ENCODE data around the gene GABRR1. TPM values are rescaled to one million over a fixed set of nuclear protein-coding genes. Genes with fewer than 3 reads are reported as not detected.

GABRR1 gene
- total RNA-seq, 2 experiments from 2014 or later: not detected

GRCh38 chr6:89260832-89261231 lies 43.7 kb upstream of the GABRR1 start:
- TF ChIP-seq EZH2phosphoT487 (IDR thresholded peaks at IDR 0.05; ENCODE audit: borderline replicate concordance, low read depth, low read length) (no peak), CTCF (conservative IDR thresholded peaks at IDR 0.05; ENCODE audit: low read length) (no peak)
- no peaks in the 10 kb centered on the region for H4K20me1 ChIP-seq (ENCODE audit: insufficient read depth, low read length)
- BruUV-seq (replicated peaks): no TSS peak
- no peaks in the 10 kb centered on the region for H3K9me2 ChIP-seq (ENCODE audit: insufficient read depth, low read length)
- POLR2A ChIA-PET: interaction anchor here (0.7 to 2.0 kb wide), 5 partner anchors 10 to 1504 kb away, joined by 3 to 8 read pairs (median 3); no protein-coding TSS in a partner anchor
- peak; percentile 43 for DNase-seq (ENCODE audit: low spot score)
- no peaks in the 10 kb centered on the region for H3K9me3 ChIP-seq (ENCODE audit: low read length)
- CTCF ChIA-PET (ENCODE audit: unreplicated experiment): no interaction called here
- H3K4me2 ChIP-seq (ENCODE audit: low read length): peak overlapping the region; percentile 36
- no peak overlapping the region for H3K4me3 ChIP-seq (ENCODE audit: low read depth, low read length, poor library complexity, severe bottlenecking)
- H3K27ac ChIP-seq (ENCODE audit: low read depth, low read length, poor library complexity, severe bottlenecking): no peak overlapping the region
- H3K4me1 ChIP-seq (ENCODE audit: insufficient read depth, low read length, poor library complexity, severe bottlenecking): peaks cover 29% of the 10 kb centered on the region
- H3K36me3 ChIP-seq (ENCODE audit: insufficient read depth, low read length): no peaks in the 10 kb centered on the region
- intact Hi-C loops (cut with micrococcal nuclease; ENCODE audit: unreplicated experiment): no loop called here
- H2AFZ ChIP-seq (ENCODE audit: low read length): peak overlapping the region; percentile 59; the same call in 1 of the 2 replicates
- H3K79me2 ChIP-seq (ENCODE audit: insufficient read depth, low read depth, low read length): no peaks in the 10 kb centered on the region

DNA sequence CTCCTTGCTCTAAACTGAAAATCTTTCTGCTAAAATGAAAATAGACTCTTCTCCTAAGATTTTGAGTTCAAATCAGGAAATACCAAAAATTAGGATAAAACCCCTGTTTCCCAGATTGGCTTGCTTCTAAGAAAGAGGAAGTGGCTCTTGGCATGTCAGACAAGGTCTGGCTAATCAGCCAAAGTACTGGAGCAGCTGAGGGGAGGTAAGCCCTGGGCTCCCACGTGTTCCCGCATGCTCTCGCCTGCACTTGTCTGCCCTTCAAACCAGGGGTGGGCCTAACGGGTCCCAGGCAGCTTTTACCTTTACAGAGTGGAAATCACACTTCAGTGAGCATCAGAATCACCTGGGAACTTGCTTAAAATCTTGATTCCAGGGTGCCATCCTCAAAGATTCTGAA lies 43.2 kb upstream of the GABRR1 start:
- Histone ChIP-seq H3K9me2 (ENCODE audit: insufficient read depth, low read length) (no peaks in the 10 kb centered on the region), H4K20me1 (ENCODE audit: insufficient read depth, low read length) (no peaks in the 10 kb centered on the region), H3K9me3 (ENCODE audit: low read length) (no peaks in the 10 kb centered on the region), H3K4me1 (ENCODE audit: insufficient read depth, low read length, poor library complexity, severe bottlenecking) (peaks cover 29% of the 10 kb centered on the region), H2AFZ (ENCODE audit: low read length) (peak overlapping the region; percentile 59; the same call in 1 of the 2 replicates), H3K27ac (ENCODE audit: low read depth, low read length, poor library complexity, severe bottlenecking) (no peak overlapping the region), H3K36me3 (ENCODE audit: insufficient read depth, low read length) (no peaks in the 10 kb centered on the region), H3K4me3 (ENCODE audit: low read depth, low read length, poor library complexity, severe bottlenecking) (no peak overlapping the region), H3K4me2 (ENCODE audit: low read length) (peak overlapping the region; percentile 36; the same call in 1 of the 2 replicates), H3K79me2 (ENCODE audit: insufficient read depth, low read depth, low read length) (no peaks in the 10 kb centered on the region)
- CTCF ChIA-PET (ENCODE audit: unreplicated experiment): no interaction called here
- POLR2A ChIA-PET: interaction anchor here (0.7 to 2.0 kb wide), 7 partner anchors 11 to 1503 kb away, joined by 3 to 8 read pairs (median 4); no protein-coding TSS in a partner anchor
- TF ChIP-seq EZH2phosphoT487 (IDR thresholded peaks at IDR 0.05; ENCODE audit: borderline replicate concordance, low read depth, low read length): no peak
- TF ChIP-seq CTCF (conservative IDR thresholded peaks at IDR 0.05; ENCODE audit: low read length): no peak
- BruUV-seq (replicated peaks): no TSS peak
- DNase-seq (ENCODE audit: low spot score): peak; percentile 50
- intact Hi-C loops (cut with micrococcal nuclease; ENCODE audit: unreplicated experiment): no loop called here

GRCh38 chr6:89258912-89259311 lies 41.8 kb upstream of the GABRR1 start:
- Histone ChIP-seq H3K79me2 (ENCODE audit: insufficient read depth, low read depth, low read length) (no peaks in the 10 kb centered on the region), H3K4me3 (ENCODE audit: low read depth, low read length, poor library complexity, severe bottlenecking) (no peak overlapping the region), H3K4me2 (ENCODE audit: low read length) (peak overlapping the region; percentile 48), H3K9me2 (ENCODE audit: insufficient read depth, low read length) (no peaks in the 10 kb centered on the region), H3K27ac (ENCODE audit: low read depth, low read length, poor library complexity, severe bottlenecking) (no peak overlapping the region), H3K4me1 (ENCODE audit: insufficient read depth, low read length, poor library complexity, severe bottlenecking) (peaks cover 29% of the 10 kb centered on the region), H4K20me1 (ENCODE audit: insufficient read depth, low read length) (no peaks in the 10 kb centered on the region), H3K9me3 (ENCODE audit: low read length) (no peaks in the 10 kb centered on the region), H2AFZ (ENCODE audit: low read length) (no peak overlapping the region), H3K36me3 (ENCODE audit: insufficient read depth, low read length) (no peaks in the 10 kb centered on the region)
- ChIA-PET CTCF (ENCODE audit: unreplicated experiment) (interaction anchor here (1.0 kb wide), 1 partner anchor 9 kb away, joined by 3 read pairs; no protein-coding TSS in a partner anchor), POLR2A (interaction anchor here (0.6 to 1.3 kb wide), 3 partner anchors 10 to 56 kb away, joined by 3 to 7 read pairs (median 3); partner anchors contain the start of gene GABRR2)
- intact Hi-C loops (cut with micrococcal nuclease; ENCODE audit: unreplicated experiment): no loop called here
- BruUV-seq (replicated peaks): no TSS peak
- TF ChIP-seq CTCF (conservative IDR thresholded peaks at IDR 0.05; ENCODE audit: low read length) (no peak), EZH2phosphoT487 (IDR thresholded peaks at IDR 0.05; ENCODE audit: borderline replicate concordance, low read depth, low read length) (no peak)
- DNase-seq (ENCODE audit: low spot score): peak; percentile 49

Measured in OCI-LY7 (cell line).